Jurkat, Clone E6-1 (cell line): ENCODE data around the gene ADAT3. TPM values are rescaled to one million over a fixed set of nuclear protein-coding genes. Genes with fewer than 3 reads are reported as not detected.

ENCODE experiments used
- DNase-seq: peaks from one replicate; pipeline ENCODE4 v3.0.0-alpha.2; 2011; ENCODE audit warnings: low read depth, low spot score
- H3K4me3 ChIP-seq: 2 replicates; pipeline ENCODE4 v1.5.1; 2011; ENCODE audit warnings: mild to moderate bottlenecking, low read length, control low read depth, moderate library complexity
- polyA plus RNA-seq: library from polyadenylated mRNA; unstranded; fragments of >200 nt; gene quantifications from one replicate; pipeline ENCODE4 v1.2.1, GENCODE V29; 2012; ENCODE audit warnings: missing spikeins; ENCODE audit not compliant: insufficient read length, insufficient read depth

ADAT3 gene
- polyA plus RNA-seq: 3.6 TPM

GRCh38 chr19:1905110-1905862 is at the start of gene ADAT3, which contains the start of gene SCAMP4:
Gene ADAT3, plus strand, starts transcription at chr19:1905399. Its CDS starts 6,649 bp downstream, at chr19:1912048.
Gene SCAMP4, plus strand, starts transcription at chr19:1905399. Its CDS starts 9,621 bp downstream, at chr19:1915020.
- peak; percentile 98 for DNase-seq

GRCh38 chr19:1855828-1856255 is 49.4 kb upstream of the ADAT3 start:
- no peak for DNase-seq
- H3K4me3 ChIP-seq: peak overlapping the region; percentile 52

More at GRCh38 chr19:1905110-1905862, at the start of gene ADAT3, which contains the start of gene SCAMP4:
- H3K4me3 ChIP-seq: peak within 1 kb of the TSS; percentile 65

- peak overlapping the region; percentile 52 for H3K4me3 ChIP-seq
- DNase-seq: no peak
Measured at GRCh38 chr19:1856345-1856697, 48.9 kb upstream of the ADAT3 start.

GRCh38 chr19:1856698-1857603 is 48.2 kb upstream of the ADAT3 start:
- H3K4me3 ChIP-seq: peak overlapping the region; percentile 52
- no peak for DNase-seq

- H3K4me3 ChIP-seq: no peak overlapping the region
- no peak for DNase-seq
Measured at GRCh38 chr19:1857648-1858326, 47.4 kb upstream of the ADAT3 start.

GRCh38 chr19:1858412-1859081 is 46.7 kb upstream of the ADAT3 start:
- DNase-seq: no peak

GRCh38 chr19:1859331-1859781 is 45.8 kb upstream of the ADAT3 start:
- H3K4me3 ChIP-seq: no peak overlapping the region
- no peak for DNase-seq

More at GRCh38 chr19:1858412-1859081, 46.7 kb upstream of the ADAT3 start:
- no peak overlapping the region for H3K4me3 ChIP-seq

- DNase-seq: no peak
- no peak overlapping the region for H3K4me3 ChIP-seq
Measured at GRCh38 chr19:1860042-1860775, 45.0 kb upstream of the ADAT3 start.

- no peak for DNase-seq
- H3K4me3 ChIP-seq: no peak overlapping the region
Measured at GRCh38 chr19:1860821-1861598, 44.2 kb upstream of the ADAT3 start.

GRCh38 chr19:1861599-1862031 is 43.6 kb upstream of the ADAT3 start:
- peak overlapping the region; percentile 72 for H3K4me3 ChIP-seq
- DNase-seq: no peak

GRCh38 chr19:1862068-1862423 is 43.2 kb upstream of the ADAT3 start:
- peak overlapping the region; percentile 72 for H3K4me3 ChIP-seq
- no peak for DNase-seq

GRCh38 chr19:1862424-1863327 is 42.5 kb upstream of the ADAT3 start:
- peak overlapping the region; percentile 72 for H3K4me3 ChIP-seq
- no peak for DNase-seq

- H3K4me3 ChIP-seq: peak within 1 kb of the TSS; percentile 72
- no peak for DNase-seq
Measured at GRCh38 chr19:1863328-1863637, 41.9 kb upstream of the ADAT3 start, which contains the start of gene KLF16. Gene KLF16, minus strand, starts transcription at chr19:1863579. Its CDS starts 82 bp downstream, at chr19:1863497.

- peak; percentile 90 for DNase-seq
- peak overlapping the region; percentile 70 for H3K4me3 ChIP-seq
Measured at GRCh38 chr19:1863638-1864479, 41.3 kb upstream of the ADAT3 start.

GRCh38 chr19:1864480-1865171 is 40.6 kb upstream of the ADAT3 start:
- DNase-seq: no peak
- H3K4me3 ChIP-seq: peak overlapping the region; percentile 70
